ENCODE measurements around the gene CLRN1. TPM values are rescaled to one million over a fixed set of nuclear protein-coding genes. Genes with fewer than 3 reads are reported as not detected.

Gene CLRN1
- total RNA-seq, 1 donor from 2014 or later, result not detected

DNA sequence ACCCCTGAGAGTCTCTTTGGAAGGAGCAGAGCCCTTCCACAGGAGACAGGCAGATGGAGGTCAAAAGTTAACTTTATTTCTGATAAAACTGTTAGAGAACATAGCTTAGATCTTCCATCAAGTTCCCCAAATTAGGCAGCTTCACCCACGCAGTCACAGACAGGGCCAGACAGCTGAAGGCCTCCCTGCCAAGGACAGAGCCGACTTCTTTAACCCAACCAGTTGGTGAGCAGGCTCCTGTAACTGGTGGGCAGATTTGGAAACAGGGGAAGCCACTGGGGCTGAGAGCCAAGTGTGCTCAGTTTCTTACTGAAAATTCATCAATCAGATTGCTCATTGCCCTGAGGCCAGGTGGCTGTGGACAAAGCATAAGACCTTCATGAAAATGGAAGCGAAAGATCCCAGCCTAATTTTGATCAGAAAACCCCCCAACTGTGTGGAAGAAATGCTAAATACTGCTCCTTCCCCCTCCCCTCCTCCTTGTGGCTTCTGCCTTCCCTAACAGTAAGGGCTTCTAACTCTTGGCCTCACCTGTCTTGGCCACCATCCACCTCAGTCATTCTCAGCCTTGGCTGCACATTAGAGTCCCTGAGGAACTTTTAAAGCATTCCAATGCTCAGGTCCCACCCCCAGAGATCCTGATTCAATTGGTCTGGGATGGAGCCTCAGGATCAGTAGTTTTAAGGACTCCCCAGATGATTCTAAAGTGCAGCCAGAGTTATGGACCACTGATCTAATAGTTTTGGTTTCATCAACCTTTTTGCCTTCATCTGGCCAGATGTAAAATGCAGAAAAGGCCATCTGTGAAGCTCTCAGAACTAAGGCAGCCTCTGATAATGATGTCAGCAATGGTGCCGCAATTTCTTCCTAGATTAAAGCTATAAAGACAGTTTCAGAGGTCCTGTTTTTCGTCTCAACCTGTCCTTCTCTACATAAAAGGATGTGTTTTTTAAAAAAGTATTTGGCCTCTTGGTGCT lies 11.5 kb downstream of the CLRN1 start:
- peaks cover 8% of the 10 kb centered on the region for H3K4me1 Mint-ChIP-seq (ENCODE audit: unreplicated experiment)
- DNase-seq (ENCODE audit: extremely low spot score, unreplicated experiment), result no peak
- H3K9me3 Mint-ChIP-seq, result no peaks in the 10 kb centered on the region
- peaks cover 10% of the 10 kb centered on the region for H3K27me3 Mint-ChIP-seq
- H3K4me3 Mint-ChIP-seq, result no peak overlapping the region
- TF ChIP-seq, protein P1, sequence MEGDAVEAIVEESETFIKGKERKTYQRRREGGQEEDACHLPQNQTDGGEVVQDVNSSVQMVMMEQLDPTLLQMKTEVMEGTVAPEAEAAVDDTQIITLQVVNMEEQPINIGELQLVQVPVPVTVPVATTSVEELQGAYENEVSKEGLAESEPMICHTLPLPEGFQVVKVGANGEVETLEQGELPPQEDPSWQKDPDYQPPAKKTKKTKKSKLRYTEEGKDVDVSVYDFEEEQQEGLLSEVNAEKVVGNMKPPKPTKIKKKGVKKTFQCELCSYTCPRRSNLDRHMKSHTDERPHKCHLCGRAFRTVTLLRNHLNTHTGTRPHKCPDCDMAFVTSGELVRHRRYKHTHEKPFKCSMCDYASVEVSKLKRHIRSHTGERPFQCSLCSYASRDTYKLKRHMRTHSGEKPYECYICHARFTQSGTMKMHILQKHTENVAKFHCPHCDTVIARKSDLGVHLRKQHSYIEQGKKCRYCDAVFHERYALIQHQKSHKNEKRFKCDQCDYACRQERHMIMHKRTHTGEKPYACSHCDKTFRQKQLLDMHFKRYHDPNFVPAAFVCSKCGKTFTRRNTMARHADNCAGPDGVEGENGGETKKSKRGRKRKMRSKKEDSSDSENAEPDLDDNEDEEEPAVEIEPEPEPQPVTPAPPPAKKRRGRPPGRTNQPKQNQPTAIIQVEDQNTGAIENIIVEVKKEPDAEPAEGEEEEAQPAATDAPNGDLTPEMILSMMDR (conservative IDR thresholded peaks at IDR 0.05), result no peak
- H3K27ac Mint-ChIP-seq, result no peak overlapping the region
- H3K36me3 Mint-ChIP-seq, result no peaks in the 10 kb centered on the region

DNA sequence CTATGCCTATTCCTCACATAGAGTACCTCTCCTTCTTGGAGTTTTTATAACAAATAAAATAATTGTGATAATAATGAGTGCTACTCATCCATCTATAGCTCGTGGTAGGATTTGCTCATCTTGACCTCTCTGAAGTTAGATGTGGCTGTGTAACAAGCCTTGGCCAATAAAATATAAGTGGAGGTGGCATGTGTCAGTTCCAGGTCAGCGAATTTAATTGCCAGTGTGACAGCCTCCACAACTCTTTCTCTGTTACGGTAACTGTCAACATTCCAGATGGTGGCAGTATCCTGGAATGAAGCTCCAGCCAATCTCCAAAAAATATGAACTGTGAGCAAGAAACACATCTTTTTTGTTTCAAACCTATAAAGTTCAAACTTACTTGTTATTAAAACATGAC lies 13.8 kb downstream of the CLRN1 start:
- H3K27me3 Mint-ChIP-seq, result peaks cover 14% of the 10 kb centered on the region
- no peaks in the 10 kb centered on the region for H3K36me3 Mint-ChIP-seq
- no peak for DNase-seq (ENCODE audit: extremely low spot score, unreplicated experiment)
- H3K27ac Mint-ChIP-seq, result no peak overlapping the region
- no peak overlapping the region for H3K4me3 Mint-ChIP-seq
- TF ChIP-seq, protein P1 (conservative IDR thresholded peaks at IDR 0.05), result no peak
- H3K9me3 Mint-ChIP-seq, result no peaks in the 10 kb centered on the region
- H3K4me1 Mint-ChIP-seq (ENCODE audit: unreplicated experiment), result peaks cover 8% of the 10 kb centered on the region

DNA sequence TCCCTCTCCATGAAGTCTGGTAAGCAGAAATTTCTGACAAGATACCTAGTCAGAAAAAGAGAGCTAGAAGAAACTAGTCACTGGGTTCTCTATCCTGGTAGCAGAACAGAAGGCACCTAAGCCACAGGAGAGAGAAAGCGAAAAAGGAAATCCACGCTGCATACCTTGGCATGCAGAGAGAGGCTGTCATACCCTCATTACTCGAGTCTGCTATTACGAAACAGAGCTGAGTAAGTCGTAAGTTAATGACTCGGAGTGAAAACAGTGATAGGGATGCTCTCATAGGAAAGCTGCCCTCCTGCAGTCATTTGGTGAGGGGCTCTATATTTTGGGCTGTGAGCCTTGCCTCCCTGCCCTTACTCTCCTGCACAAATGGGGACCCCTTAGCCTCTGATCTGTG lies 16.2 kb downstream of the CLRN1 start:
- TF ChIP-seq, protein P1 (conservative IDR thresholded peaks at IDR 0.05), result no peak
- no peak overlapping the region for H3K27ac Mint-ChIP-seq
- no peaks in the 10 kb centered on the region for H3K36me3 Mint-ChIP-seq
- peaks cover 4% of the 10 kb centered on the region for H3K4me1 Mint-ChIP-seq (ENCODE audit: unreplicated experiment)
- no peak overlapping the region for H3K4me3 Mint-ChIP-seq
- no peaks in the 10 kb centered on the region for H3K9me3 Mint-ChIP-seq
- H3K27me3 Mint-ChIP-seq, result peaks cover 11% of the 10 kb centered on the region
- DNase-seq (ENCODE audit: extremely low spot score, unreplicated experiment), result no peak

DNA sequence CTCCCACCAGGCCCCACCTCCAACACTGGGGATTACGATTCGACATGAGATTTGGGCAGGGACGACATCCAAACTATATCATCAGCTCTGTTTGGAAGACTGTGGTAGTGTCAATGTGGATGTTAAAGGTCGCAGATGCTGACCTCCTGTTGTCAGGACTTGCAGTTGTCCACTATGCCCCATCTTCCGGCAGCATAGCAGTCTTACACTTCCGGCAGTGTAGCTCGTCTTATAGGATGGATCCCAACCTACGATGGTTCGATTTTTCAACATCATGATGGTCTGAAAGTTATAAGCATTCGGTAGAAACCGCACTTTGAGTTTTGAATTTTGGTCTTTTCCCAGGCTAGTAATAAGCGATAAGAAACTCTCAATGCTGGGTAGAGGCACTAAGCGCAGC lies 20.6 kb downstream of the CLRN1 start:
- Mint-ChIP-seq H3K27ac (no peak overlapping the region), H3K36me3 (no peaks in the 10 kb centered on the region), H3K9me3 (no peaks in the 10 kb centered on the region), H3K4me1 (ENCODE audit: unreplicated experiment) (no peaks in the 10 kb centered on the region), H3K27me3 (peaks cover 10% of the 10 kb centered on the region), H3K4me3 (no peak overlapping the region)
- TF ChIP-seq, protein P1 (conservative IDR thresholded peaks at IDR 0.05), result no peak
- no peak for DNase-seq (ENCODE audit: extremely low spot score, unreplicated experiment)

DNA sequence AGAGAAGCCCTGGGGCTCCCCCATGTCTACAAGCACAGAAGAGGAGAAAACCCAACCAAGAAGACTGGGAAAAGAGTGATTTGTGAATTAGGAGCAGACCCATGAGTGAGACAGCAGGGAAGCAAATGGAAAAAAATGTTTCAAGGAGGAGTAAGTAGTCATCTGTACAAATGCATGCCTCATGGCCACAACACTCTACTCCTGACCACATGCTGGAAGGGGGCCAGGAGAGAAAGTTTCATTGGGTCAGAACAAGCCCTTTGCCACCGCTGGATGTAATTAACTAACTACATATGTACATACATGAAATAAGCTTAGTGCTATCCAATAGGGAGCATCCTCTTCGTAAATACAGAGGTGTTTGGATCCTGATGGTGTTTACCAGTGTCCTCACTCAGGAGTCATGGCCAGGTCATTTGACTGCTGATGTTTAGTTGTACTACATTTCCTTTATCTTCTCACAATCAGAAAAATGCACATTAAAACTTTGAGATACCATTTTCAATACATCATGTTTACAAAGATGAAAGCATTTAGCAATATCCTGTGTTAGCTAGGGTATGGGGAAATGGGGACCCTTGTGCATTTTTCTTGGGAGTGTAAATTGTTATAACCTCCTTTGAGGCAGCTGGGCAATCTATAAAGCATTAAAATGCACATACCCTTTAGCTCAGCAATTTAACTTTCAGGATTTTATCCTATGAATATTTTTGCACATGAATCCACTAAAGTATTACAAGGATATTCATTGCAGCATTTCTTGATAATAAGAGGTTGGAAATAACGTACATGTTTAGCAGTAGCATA lies 27.1 kb downstream of the CLRN1 start:
- Mint-ChIP-seq H3K27me3 (peaks cover 6% of the 10 kb centered on the region), H3K36me3 (no peaks in the 10 kb centered on the region), H3K4me3 (no peak overlapping the region), H3K9me3 (no peaks in the 10 kb centered on the region), H3K27ac (no peak overlapping the region), H3K4me1 (ENCODE audit: unreplicated experiment) (no peaks in the 10 kb centered on the region)
- DNase-seq (ENCODE audit: extremely low spot score, unreplicated experiment), result no peak
- TF ChIP-seq, protein P1 (conservative IDR thresholded peaks at IDR 0.05), result no peak
